GM12892 (cell line): ENCODE results near the gene TLE5.

Experiments used
- POLR2A ChIP-seq: IDR thresholded peaks from 2 replicates; pipeline ENCODE4 v1.6.1; 2011; ENCODE audit warnings: low read depth, low read length, control low read depth
- POLR2AphosphoS5 ChIP-seq: IDR thresholded peaks from 2 replicates; pipeline ENCODE4 v1.6.1; 2011; ENCODE audit warnings: low read depth, low read length, control low read depth

DNA sequence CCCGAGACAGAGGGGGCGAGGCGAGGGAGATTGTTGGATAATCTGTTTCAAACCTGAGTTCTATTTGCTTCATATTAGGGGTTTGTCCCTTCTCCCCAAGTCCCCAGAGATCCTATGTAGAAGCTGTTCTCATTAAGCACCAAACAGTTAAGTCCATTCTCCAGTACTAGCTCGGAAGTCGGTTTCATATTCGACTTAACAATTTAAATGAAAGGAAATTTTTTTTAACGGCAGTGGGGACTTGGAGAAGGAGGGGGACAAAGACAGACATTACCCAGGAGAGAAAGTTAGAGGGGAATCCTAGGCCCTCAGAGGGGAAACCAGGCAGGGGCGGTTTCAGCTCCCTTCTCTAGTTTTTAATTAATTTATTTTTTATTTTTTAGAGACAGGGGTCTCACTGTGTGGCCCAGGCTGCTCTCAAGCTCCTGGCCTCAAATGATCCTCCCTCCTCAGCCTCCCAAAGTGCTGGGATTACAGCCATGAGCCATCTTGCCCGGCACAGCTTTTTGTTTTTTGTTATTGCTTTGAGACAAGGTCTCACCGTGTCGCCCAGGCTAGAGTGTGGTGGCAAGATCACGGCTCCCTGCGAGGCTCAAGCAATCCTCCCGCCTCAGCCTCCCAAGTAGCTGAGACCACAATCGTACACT, 19.6 kb downstream of the TLE5 start:
- TF ChIP-seq POLR2A (no peak), POLR2AphosphoS5 (no peak)
